ENCODE results near the gene KYNU.

GRCh38 chr2:143030127-143030526 is 152.7 kb downstream of the KYNU start:
- TF ChIP-seq GATA2 (IDR thresholded peaks at IDR 0.05; ENCODE audit: low read depth, low read length) (no peak), GATA3 (IDR thresholded peaks at IDR 0.05; ENCODE audit: low read depth, low read length) (no peak)

Data from SH-SY5Y (cell line).